Measurements from ENCODE around the gene THSD7B. TPM values are rescaled to one million over a fixed set of nuclear protein-coding genes. Genes with fewer than 3 reads are reported as not detected.

Gene THSD7B
- polyA plus RNA-seq, 2 of the 4 experiments (the other 2 are of a cell fraction), result not detected

DNA sequence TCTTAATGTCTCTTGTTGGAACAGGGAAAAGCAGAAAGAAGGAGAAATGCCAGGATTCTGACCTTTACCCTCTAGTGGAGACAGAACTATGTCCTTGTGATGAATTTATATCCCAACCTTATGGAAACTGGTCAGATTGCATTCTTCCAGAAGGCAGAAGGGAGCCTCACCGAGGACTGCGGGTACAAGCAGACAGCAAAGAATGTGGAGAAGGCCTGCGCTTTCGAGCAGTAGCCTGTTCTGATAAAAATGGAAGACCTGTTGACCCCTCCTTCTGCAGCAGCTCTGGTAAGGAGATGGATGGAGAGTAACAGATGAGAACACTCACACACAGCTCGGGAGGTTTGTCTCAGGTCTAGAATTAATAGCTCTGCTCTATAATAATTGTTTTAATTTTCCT lies 646.2 kb downstream of the THSD7B start:
- FAIRE-seq (no peak), DNase-seq (ENCODE audit: low read depth in 1 of 2, low spot score in 1 of 2) (no peak), ATAC-seq (no peak)
- 43% methylated on average over 5 of the region's 5 CpGs for WGBS (ENCODE audit: missing lambda C conversion rate)
- H3K4me3 ChIP-seq, result no peak overlapping the region
- H3K9me3 ChIP-seq, result no peaks in the 10 kb centered on the region; the same call in 2 of the 3 replicates
- CTCF ChIA-PET, result no interaction called here
- no peak for TF ChIP-seq ZC3H11A (IDR thresholded peaks at IDR 0.05)
- TF ChIP-seq EHF (CRISPR knock-in tag; IDR thresholded peaks at IDR 0.05), result no peak
- no peak for TF ChIP-seq CHD4 (IDR thresholded peaks at IDR 0.05; ENCODE audit: borderline replicate concordance)
- TF ChIP-seq, protein P1, sequence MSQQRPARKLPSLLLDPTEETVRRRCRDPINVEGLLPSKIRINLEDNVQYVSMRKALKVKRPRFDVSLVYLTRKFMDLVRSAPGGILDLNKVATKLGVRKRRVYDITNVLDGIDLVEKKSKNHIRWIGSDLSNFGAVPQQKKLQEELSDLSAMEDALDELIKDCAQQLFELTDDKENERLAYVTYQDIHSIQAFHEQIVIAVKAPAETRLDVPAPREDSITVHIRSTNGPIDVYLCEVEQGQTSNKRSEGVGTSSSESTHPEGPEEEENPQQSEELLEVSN (IDR thresholded peaks at IDR 0.05; ENCODE audit: borderline replicate concordance, low read depth), result no peak
- no peak for TF ChIP-seq FOXS1 (CRISPR knock-in tag; IDR thresholded peaks at IDR 0.05)
- no peak for TF ChIP-seq JUN (IDR thresholded peaks at IDR 0.05)
- TF ChIP-seq, protein P2, sequence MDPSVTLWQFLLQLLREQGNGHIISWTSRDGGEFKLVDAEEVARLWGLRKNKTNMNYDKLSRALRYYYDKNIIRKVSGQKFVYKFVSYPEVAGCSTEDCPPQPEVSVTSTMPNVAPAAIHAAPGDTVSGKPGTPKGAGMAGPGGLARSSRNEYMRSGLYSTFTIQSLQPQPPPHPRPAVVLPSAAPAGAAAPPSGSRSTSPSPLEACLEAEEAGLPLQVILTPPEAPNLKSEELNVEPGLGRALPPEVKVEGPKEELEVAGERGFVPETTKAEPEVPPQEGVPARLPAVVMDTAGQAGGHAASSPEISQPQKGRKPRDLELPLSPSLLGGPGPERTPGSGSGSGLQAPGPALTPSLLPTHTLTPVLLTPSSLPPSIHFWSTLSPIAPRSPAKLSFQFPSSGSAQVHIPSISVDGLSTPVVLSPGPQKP (IDR thresholded peaks at IDR 0.05; ENCODE audit: low read depth, low read length), result no peak
- no peak for TF ChIP-seq RFX5 (IDR thresholded peaks at IDR 0.05)
- no peak for TF ChIP-seq SMC3 (IDR thresholded peaks at IDR 0.05)
- TF ChIP-seq KDM1A (IDR thresholded peaks at IDR 0.05; ENCODE audit: low read depth), result no peak
- no peak for TF ChIP-seq FOSL2 (IDR thresholded peaks at IDR 0.05)
- TF ChIP-seq FOSL2 (CRISPR knock-in tag; IDR thresholded peaks at IDR 0.05), result no peak
- TF ChIP-seq TFCP2L1 (CRISPR knock-in tag; IDR thresholded peaks at IDR 0.05), result no peak
- TF ChIP-seq, protein P3, sequence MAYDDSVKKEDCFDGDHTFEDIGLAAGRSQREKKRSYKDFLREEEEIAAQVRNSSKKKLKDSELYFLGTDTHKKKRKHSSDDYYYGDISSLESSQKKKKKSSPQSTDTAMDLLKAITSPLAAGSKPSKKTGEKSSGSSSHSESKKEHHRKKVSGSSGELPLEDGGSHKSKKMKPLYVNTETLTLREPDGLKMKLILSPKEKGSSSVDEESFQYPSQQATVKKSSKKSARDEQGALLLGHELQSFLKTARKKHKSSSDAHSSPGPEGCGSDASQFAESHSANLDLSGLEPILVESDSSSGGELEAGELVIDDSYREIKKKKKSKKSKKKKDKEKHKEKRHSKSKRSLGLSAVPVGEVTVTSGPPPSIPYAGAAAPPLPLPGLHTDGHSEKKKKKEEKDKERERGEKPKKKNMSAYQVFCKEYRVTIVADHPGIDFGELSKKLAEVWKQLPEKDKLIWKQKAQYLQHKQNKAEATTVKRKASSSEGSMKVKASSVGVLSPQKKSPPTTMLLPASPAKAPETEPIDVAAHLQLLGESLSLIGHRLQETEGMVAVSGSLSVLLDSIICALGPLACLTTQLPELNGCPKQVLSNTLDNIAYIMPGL (CRISPR knock-in tag; IDR thresholded peaks at IDR 0.05; ENCODE audit: borderline replicate concordance), result no peak
- TF ChIP-seq MAFK (IDR thresholded peaks at IDR 0.05; ENCODE audit: partially characterized antibody), result no peak
- TF ChIP-seq CEBPB (IDR thresholded peaks at IDR 0.05), result no peak
- no peak for TF ChIP-seq HOXB5 (CRISPR knock-in tag; IDR thresholded peaks at IDR 0.05)
- TF ChIP-seq RCOR1 (IDR thresholded peaks at IDR 0.05; ENCODE audit: low read depth, low read length), result no peak
- TF ChIP-seq, protein P4, sequence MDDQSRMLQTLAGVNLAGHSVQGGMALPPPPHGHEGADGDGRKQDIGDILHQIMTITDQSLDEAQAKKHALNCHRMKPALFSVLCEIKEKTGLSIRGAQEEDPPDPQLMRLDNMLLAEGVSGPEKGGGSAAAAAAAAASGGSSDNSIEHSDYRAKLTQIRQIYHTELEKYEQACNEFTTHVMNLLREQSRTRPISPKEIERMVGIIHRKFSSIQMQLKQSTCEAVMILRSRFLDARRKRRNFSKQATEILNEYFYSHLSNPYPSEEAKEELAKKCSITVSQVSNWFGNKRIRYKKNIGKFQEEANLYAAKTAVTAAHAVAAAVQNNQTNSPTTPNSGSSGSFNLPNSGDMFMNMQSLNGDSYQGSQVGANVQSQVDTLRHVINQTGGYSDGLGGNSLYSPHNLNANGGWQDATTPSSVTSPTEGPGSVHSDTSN (IDR thresholded peaks at IDR 0.05), result no peak
- no peak for TF ChIP-seq ZSCAN20 (CRISPR knock-in tag; IDR thresholded peaks at IDR 0.05)
- TF ChIP-seq KDM5A (IDR thresholded peaks at IDR 0.05), result no peak
- H3K27ac ChIP-seq, result no peak overlapping the region
- H3K4me1 ChIP-seq, result no peaks in the 10 kb centered on the region
- POLR2A ChIA-PET, result no interaction called here
- no peak overlapping the region for H3K4me2 ChIP-seq

DNA sequence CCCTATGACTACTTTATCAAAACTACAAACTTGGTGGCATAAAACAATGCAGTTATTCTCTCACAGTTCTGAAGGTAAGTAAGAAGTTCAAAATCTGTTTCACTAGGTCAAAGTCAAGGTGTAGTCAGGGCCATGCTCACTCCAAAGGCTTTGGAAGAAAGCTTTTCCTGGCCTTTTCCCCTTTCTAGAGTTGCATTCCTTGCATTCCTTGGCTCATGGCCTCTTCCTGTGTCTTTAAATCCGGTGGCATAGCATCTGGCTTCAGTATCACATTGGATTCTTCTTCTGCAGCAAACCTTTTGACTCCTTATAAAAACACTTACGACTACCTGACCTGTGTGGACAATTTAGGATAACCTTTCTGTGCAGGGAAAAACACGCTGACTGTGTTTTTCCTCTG lies 655.4 kb downstream of the THSD7B start:
- DNase-seq (ENCODE audit: low read depth in 1 of 2, low spot score in 1 of 2), result no peak
- TF ChIP-seq RAD21 (conservative IDR thresholded peaks at IDR 0.05 in 1 of 2, IDR thresholded peaks at IDR 0.05 in 1 of 2) (no peak), CEBPB (IDR thresholded peaks at IDR 0.05) (no peak), RNF2 (IDR thresholded peaks at IDR 0.05; ENCODE audit: borderline replicate concordance, low read depth) (no peak), SREBF2 (IDR thresholded peaks at IDR 0.05) (no peak), CHD2 (IDR thresholded peaks at IDR 0.05; ENCODE audit: low read length, partially characterized antibody) (no peak), HOXA7 (CRISPR knock-in tag; IDR thresholded peaks at IDR 0.05) (no peak), NFE2L2 (conservative IDR thresholded peaks at IDR 0.05; ENCODE audit: low read length) (no peak), CBX2 (IDR thresholded peaks at IDR 0.05; ENCODE audit: borderline replicate concordance, low read depth) (no peak), TFCP2L1 (CRISPR knock-in tag; IDR thresholded peaks at IDR 0.05) (no peak), MAFK (IDR thresholded peaks at IDR 0.05; ENCODE audit: partially characterized antibody) (no peak), NPAS2 (CRISPR knock-in tag; IDR thresholded peaks at IDR 0.05; ENCODE audit: borderline replicate concordance) (no peak), ZC3H11A (IDR thresholded peaks at IDR 0.05) (no peak), MAZ (IDR thresholded peaks at IDR 0.05; ENCODE audit: borderline replicate concordance, low read depth, low read length) (no peak), POLR2AphosphoS2 (conservative IDR thresholded peaks at IDR 0.05; ENCODE audit: low read length) (no peak), KDM5A (IDR thresholded peaks at IDR 0.05) (no peak), BHLHE40 (IDR thresholded peaks at IDR 0.05; ENCODE audit: low read depth, low read length) (no peak), HDAC2 (IDR thresholded peaks at IDR 0.05) (no peak), MYC (IDR thresholded peaks at IDR 0.05; ENCODE audit: borderline replicate concordance, low read length) (no peak)
- TF ChIP-seq, protein P5, sequence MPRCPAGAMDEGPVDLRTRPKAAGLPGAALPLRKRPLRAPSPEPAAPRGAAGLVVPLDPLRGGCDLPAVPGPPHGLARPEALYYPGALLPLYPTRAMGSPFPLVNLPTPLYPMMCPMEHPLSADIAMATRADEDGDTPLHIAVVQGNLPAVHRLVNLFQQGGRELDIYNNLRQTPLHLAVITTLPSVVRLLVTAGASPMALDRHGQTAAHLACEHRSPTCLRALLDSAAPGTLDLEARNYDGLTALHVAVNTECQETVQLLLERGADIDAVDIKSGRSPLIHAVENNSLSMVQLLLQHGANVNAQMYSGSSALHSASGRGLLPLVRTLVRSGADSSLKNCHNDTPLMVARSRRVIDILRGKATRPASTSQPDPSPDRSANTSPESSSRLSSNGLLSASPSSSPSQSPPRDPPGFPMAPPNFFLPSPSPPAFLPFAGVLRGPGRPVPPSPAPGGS (IDR thresholded peaks at IDR 0.05), result no peak
- TF ChIP-seq, protein P6, sequence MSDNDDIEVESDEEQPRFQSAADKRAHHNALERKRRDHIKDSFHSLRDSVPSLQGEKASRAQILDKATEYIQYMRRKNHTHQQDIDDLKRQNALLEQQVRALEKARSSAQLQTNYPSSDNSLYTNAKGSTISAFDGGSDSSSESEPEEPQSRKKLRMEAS (IDR thresholded peaks at IDR 0.05), result no peak

More for the DNA sequence above, 655.4 kb downstream of the THSD7B start:
- ChIA-PET POLR2A (no interaction called here), CTCF (no interaction called here)
- Histone ChIP-seq H3K4me2 (no peak overlapping the region), H3K4me3 (no peak overlapping the region), H3K9me3 (no peaks in the 10 kb centered on the region), H3K4me1 (no peaks in the 10 kb centered on the region), H3K27ac (no peak overlapping the region)
- FAIRE-seq (no peak), ATAC-seq (no peak)
- 3% methylated on average over 3 of the region's 3 CpGs for WGBS (ENCODE audit: missing lambda C conversion rate)
